Activated CD8-positive, alpha-beta memory T cell treated with anti-CD3 and anti-CD28 coated beads for 24 hours (primary cell): ENCODE results near the gene ULK2.

Experiments used
- DNase-seq: peaks from one replicate; pipeline ENCODE4 v3.0.0-alpha.2; 2020

ULK2 gene

GRCh38 chr17:19724501-19725420 lies 143.0 kb downstream of the ULK2 start:
- peak; percentile 74 for DNase-seq

GRCh38 chr17:19723964-19724363 lies 143.8 kb downstream of the ULK2 start:
- DNase-seq, result no peak
